ENCODE results near the gene ERN2.
A peak's percentile ranks its signal among the peaks of the same experiment; 100 is the strongest.

ERN2 gene

DNA sequence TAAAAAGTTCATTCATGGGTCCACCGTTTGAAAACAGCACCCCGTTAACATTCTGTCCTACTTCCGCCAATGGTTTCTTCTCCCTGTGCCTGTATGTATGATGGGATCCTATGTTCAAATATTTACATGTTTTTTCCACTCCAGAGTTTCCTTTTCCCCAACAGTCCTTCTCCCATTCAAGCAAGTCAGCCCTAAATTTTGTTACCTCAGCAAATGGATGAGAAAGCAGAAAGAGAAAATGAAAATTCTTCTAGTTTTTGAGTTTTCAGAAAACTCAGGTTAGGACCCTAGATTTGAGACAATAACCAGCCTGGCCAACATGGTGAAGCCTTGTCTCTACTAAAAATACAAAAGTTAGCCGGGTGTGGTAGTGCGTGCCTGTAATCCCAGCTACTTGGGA lies 3.5 kb upstream of the ERN2 start:
- DNase-seq, result no peak

DNA sequence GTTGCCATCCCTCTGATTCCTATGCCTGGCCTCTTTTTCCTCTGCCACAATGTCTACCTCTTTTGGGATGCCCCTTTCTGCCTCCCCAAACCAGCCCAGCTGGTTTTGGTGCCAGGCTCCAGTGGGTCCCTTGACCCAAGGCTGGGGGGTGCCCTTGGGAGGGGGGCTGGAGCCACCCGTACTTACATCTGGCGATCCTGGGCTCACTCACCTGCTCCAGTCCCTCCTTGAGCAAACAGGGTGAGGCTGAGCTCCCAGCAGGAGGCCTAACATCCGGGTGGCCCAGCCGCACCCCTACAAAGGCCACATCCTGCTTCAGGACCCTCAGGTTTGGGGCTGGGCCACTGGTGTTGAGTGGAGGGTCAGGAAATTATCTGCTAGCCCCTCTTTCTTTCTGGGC lies 1.2 kb downstream of the ERN2 start:
- DNase-seq, result no peak

DNA sequence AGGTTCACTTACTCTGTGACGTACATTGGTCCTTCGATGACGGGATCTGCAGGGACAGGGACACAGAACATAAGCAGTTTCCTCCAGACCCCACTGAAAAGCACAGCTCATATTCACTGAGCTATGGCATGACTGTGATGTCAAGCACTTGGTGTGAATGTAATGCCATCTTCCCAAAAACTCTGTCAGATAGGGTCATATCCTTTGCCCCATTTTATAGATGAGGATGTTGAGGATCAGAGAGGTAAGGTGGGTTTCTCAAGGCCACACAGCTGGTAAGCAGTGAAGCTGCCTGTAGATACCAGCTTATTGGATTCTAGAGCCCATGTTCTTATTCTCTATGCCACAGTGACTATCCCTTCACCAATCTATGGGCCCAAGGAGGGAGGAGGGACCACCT lies 2.5 kb downstream of the ERN2 start:
- DNase-seq, result no peak

DNA sequence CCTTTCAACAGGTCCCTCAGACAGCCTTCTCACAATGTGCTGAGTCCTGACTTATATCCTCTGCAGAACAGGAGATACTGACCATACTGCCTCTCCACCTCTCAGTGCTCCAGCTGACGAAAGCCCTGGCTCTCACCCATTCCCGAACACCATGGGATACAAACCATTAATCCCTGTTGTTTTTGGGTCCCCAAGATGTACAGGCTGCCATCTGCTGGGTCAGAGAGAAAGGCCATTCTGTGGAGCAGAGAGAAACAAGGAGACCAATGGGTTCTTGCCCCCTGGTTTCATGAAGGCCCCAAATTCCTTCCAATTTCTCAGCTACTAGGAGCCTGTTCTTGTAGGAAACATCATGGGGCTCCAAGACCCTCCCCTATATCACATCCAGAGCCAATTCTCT lies 3.0 kb downstream of the ERN2 start:
- no peak for DNase-seq

DNA sequence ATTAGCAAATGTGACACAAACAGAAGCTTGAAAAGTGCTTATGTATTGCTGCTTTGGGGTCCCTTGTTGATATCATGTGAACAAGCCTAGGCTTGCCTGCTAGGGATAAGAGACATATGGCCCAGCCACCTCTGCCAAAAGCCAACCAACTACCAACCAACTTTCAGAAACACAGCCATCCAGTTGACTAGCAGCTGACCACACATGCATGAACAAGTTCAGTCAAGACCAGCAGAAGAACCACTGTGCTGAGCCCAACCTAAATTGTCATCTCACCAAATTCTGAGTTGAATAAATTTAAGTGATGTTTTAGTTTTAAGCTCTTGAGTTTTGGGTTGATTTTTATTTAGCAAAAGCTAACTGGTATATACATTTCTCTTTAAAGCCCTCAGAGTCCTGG lies 3.5 kb downstream of the ERN2 start:
- DNase-seq, result no peak

DNA sequence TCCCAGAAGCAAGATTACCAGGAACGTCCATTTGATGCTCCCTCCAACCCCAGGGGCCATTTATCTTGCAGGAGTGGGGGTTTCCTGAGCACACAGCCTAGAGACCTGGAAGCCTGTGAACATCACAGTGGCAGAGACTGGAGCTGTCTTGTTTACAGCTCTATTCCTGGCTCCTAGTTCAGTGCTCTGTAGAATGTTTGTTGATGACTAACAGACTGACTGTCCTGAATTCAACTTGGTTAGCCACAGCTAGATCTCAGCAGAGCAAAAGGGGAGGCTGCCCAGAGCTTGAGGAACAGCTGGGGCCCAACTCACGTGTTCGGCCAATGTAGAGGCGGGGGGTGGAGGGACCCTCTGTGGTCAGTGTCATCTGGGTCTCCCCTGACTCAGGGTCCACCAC lies 6.6 kb downstream of the ERN2 start:
- no peak for DNase-seq

DNA sequence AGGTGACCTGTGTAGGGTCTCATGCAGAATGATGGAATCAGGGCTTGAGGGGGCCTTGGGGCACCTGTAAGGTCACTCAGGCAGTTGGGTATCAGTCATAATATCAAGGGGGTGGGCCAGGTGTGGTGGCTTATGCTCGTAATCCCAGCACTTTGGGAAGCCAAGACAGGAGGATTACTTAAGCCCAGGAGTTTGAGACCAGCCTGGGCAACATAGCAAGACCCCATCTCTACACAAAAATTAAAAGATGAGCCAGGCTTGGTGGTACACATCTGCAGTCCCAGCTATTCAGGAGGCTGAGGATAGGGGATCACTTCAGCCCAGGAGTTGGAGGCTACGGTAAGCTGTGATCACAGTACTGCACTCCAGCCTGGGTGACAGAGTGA lies 7.5 kb downstream of the ERN2 start:
- DNase-seq, result no peak

DNA sequence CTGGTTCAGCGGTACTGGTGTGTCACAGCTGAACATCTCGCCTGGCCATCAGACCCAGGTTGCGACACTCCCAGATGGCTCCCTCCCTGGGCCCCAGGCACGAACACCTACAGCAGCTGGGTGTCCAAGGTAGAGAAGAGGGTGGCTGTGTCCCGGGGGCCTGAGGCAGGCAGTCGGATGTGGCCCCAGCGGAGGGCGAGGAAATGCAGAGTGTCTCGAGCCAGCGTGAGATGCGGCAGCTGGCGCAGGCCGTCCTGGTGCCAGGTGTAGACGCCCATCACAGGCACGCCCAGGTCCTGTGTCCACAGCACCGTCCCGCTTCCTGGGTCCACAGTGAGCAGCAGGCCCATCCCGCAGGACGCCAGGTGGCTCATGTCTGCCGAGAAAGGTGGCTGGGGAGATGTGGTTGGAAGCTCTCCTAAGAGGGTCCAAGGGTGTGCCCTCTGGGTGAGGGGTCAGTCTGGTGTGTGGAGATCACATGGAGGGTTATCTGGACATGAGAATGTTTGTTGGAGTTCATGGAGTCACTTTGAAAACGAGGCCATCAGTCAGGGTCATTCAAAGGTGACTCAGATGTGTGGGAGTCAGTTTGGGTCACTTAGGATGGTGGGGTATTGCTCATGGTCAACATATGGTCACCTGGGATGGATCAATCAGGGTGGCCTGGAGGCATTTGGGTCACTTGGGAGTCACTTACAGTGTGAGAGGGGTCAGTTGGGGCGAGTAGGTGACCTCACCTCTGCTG lies 8.1 kb downstream of the ERN2 start:
- DNase-seq, result no peak

DNA sequence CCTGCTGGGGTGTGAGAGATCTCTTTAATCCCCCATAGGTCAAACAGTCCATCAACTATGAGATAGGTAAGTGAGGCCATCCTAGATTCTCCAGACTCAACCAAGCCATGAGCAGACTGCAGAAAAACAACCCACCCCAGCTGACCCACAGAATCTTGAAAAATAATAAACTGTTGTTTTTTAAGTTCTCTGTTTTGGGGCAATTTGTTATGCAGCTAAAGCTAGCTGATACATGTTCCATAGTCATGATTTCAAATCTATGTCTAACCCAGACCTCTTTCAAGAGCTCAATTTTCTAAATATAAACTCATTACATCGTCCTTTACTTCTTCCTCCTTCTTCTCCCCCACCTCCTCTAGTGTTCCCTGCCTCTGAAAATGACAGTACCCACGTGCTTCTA lies 10.1 kb downstream of the ERN2 start:
- no peak for DNase-seq

DNA sequence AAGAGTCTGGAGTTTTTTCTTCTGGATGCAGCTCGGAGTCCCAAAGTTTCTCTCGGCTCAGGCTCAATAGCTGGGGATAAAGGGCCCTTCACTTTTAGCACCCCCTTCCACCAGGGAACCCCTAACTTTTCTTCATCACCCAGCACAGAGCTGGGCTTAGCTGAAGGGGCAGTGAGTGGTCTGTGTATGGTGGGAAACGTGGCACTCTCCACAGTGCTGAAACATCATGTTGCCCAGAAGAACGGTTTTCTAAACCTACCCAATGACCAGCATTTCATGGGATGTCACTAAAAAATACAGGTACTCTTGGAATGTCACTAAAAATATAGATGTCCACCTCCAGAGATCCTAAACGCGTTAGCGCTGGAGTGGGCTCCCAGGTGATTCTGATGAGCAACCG lies 12.0 kb downstream of the ERN2 start:
- no peak for DNase-seq

DNA sequence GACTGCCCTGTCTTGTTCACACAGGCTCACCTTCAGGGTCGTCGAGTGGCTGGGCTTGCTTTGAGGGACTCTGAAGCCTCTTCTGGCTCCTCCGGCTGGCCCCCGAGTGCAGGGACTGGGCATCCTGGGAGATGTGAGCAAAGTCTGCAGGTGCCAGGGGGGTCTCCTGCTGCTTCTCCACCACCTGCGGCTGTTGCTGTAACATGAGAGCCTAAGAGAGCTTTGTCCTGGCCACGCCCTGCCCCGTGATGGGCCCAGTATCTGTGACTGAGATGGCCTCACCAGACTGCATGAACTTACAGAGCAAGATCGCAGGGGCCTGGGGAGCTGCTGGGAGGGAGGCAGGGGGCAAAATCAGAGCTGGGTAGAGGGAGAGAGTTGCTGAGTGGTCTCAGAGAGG lies 12.5 kb downstream of the ERN2 start:
- DNase-seq, result no peak

DNA sequence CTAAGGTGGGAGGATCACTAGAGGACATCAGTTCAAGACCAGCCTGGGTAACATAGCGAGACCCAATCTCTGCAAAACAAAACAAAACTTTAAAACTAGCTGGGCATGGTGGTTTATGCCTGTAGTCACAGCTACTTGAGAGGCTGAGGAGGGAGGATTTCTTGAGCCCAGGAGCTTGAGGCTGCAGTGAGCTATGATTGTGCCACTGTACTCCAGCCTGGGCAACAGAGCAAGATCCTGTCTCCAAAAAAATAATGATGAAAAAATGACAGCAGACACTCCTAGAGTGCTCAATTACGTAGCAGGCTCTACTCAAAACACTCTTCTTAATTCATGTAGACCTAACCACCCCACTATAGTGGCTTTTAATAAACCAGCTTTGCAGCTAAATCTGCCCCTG lies 12.9 kb downstream of the ERN2 start:
- no peak for DNase-seq

DNA sequence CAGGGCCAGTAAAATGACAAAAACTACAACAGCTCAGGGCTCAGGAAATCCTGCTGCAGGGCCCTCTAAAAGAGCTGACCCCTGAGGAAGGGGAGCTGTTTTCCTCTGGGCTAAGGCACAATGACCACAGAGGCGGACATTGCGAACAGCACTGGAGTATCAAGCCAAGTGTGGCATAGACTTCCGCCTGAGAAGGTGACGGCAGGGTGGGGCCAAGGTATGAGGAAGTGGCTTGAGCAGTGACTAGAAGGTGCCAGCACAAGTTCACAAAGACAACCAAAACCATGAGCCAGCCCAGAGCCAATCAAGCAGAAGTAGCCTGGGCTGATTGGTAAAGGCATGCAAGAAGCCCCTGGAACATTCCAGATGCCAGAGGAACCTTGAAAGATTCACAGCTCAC lies 13.9 kb downstream of the ERN2 start:
- DNase-seq, result no peak

DNA sequence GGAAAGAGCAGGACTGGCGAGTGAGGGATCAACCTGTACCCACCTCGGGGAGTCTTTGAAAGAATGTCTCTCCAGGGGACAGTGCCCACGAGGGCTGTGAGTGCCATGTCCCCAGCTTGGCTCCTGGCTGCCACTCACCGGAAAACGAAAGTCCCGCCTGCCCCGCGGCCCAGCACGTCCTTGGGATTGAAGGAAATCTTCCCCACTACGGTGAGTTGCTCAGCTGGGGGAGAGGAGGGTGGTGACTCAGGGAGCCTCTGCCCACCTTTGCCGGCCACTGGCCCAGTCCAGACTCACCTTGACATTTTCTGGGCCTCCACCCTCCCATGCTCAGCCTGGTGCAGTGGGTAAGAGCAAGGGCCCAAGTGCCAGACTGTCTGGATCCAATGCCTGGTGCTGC lies 17.3 kb downstream of the ERN2 start:
- DNase-seq, result no peak

DNA sequence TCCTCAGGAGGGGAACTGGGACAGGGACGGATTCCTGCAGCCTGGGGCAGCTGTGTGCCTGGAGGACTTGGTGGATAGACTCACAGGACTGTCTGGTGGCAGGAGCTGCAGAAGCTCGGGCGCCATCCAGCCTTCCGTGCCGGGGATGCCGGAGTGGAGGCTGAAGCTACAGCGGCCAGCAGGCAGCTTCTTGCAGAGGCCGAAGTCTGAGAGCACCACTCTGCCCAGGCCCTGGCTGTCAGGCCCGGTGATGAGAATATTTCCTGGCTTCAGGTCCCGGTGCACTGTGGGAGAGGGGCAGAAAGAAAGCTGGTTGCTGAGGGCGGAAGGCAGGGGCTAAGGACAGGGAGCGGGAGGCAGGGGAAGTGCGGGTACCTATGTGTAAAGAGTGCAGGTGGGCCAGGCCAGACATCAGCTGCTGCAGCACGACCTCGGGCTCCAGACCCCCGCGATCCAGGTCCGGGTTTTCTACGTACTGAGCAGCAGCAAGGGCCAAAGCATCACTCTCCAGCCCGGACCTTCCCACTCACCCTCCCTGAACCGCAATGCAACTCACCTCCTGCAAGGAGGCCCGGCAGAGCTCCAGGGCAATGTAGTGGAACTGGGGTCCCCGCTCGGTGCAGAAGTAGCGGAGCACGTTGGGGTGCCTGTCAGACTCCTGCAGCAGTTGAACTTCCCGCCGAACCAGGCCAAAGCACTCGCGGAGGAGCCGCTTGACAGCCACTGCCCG lies 18.2 kb downstream of the ERN2 start:
- DNase-seq, result peak; percentile 3 to 16

DNA sequence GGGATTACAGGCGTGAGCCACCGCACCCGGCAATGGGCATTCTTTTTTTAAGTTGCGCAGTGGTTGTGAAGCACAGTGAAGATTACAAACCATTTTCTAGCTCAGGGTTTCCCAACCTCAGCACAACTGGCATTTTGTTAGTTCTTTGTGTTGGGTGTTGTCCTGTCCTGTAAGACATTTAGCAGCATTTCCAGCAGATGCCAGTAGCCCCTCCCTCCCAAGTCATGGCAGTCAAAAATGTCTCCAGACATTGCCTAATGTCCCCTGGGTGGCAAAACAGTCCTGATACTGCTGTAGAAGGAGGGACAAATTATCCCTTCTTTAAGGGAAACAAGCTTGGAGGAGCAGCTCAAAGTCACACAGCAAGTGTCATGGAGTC lies 18.8 kb downstream of the ERN2 start:
- no peak for DNase-seq

DNA sequence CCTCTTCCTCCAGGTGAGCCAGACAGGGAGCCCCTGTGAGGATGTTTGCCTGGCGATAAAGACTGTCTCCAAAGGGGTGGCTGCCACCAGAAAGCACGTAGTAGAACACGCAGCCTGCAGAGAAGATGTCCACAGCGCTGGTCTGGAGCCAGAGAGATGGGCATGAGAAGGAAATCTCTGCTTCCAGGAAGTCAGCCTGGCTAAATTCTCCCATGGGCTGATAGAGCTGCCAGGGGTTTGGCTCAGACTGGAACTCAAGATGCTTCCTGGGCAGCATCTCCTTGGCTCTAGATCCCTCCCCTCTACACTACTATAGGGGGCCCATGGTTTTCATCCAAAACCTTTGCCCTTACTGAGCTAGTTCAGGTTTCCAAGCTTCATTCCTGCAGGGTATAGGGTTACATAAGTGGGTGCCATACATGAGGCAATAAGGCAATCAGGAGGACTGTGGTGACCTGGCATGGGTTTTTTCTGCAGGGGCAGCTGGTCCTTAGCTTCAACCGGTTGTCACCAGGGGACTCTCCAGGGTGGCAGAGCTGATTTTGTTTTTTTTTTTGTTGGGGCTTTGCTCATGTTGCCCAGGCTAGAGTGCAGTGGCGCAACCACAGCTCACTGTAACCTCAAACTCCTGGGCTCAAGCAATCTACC lies 20.7 kb downstream of the ERN2 start:
- DNase-seq, result no peak

DNA sequence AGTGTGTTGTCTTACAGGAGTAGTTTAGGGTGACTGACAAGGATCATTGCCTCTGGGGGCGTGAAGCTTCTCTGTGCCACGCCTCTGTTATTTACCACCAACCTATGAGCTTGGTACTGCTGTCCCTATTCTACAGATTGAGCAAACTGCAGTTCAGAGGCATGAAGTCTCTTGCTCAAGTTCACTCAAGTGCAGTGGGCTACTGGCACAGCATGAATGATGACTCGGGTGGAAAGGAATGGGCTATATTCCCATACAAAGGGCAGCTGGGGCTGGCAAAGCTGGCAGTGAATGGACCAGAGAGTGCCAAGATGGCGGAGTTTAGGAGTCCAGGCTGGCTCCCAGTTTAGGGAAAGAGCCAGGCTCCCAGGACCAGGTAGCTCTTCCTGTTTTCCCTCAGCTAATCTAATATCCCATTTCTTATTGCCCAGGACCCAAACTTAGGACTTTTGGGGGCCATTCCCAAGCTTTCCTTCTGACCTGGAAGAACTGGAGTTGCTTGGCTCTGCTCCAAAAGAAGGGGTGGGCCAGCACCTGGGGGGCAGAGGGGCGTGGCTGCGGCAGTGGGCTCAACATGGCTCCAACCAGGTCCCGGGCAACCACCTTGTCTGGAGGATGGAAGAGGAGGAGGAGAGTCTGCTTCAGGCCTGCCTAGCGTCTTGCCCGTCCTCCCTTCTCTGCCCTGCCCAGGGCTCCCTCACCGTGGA lies 21.4 kb downstream of the ERN2 start:
- no peak for DNase-seq

DNA sequence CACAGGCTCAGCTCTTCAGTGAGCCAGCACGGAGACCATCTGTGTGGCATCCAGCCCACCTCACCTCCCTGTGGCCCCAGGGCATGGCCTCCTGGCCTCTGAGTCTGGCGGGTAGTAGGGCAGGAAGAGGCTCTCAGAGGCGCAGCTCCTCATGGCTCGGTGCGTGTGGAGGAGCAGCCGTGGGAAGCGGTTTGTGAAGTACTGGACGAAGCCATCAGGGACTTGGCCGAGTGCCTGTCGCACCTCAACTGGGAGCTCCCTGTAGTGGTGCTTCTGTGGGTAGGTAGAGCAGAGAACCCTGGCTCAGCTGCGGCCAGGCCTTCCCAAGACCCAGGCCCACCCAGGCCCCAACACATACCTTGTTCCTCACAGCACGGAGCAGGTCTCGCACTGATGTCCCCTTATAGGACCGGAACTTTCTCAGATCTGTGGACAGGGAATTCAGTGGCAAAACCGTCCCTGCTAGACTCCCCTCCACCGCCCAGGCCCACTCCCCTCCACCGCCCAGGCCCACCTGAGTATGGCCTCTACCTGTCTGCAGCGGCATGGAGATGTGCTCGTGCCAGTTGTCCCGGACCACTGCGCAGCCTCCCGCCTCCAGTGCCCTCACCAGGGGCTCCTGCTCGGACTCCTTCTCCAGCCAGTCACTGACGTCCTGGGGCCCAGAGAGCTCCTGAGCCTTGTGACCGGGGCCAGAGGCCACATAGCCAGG lies 22.1 kb downstream of the ERN2 start:
- DNase-seq, result no peak

DNA sequence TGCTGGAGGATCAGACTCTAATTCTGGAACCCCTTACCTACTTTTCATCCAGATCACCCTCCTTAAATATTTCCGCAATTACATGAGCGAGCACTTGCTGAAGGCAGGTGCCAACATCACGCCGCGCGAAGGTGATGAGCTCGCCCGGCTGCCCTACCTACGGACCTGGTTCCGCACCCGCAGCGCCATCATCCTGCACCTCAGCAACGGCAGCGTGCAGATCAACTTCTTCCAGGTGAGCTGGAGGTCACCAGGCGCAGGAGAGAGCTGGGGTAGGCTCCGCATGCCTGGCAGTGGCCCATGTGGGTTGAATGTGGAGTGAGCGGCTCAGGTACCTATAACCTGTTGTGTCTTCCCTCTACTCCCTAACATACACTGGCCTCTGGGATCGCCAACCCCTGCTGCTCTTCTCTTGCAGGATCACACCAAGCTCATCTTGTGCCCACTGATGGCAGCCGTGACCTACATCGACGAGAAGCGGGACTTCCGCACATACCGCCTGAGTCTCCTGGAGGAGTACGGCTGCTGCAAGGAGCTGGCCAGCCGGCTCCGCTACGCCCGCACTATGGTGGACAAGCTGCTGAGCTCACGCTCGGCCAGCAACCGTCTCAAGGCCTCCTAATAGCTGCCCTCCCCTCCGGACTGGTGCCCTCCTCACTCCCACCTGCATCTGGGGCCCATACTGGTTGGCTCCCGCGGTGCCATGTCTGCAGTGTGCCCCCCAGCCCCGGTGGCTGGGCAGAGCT lies 23.4 kb downstream of the ERN2 start:
- DNase-seq, result no peak

DNA sequence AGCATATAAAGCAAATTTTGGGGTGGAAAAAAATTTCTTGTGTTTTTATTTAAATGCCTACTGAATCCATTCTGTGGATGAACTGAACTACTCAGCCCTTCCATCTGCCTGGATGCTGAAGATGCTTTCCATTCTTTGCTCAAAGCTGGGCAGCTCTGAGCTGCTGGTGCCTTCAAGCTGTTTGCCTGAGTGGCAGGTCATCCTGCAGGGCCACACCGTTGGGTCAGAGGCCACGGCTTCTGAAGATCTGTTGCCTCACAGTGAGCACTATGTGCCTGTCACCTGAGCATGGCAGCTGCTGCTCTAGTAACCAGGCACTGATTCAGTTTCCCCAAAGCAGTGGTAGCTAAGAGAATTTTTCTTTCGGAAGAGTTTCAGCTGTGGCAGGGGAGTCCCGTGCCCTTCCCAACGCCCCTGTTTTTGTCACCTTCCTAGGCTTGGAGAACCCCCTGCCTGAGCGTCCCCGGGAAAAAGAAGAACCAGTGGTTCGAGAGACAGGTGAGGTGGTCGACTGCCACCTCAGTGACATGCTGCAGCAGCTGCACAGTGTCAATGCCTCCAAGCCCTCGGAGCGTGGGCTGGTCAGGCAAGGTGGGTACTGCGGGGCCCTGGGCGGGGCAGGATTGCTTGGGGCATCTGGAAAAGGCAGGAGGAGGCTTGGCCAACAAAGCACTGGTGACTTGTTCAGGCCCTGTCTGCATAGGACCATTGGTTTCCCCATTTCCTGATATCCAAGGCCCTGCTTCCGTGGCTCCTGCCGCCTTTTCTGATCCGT lies 25.8 kb downstream of the ERN2 start:
- no peak for DNase-seq

DNA sequence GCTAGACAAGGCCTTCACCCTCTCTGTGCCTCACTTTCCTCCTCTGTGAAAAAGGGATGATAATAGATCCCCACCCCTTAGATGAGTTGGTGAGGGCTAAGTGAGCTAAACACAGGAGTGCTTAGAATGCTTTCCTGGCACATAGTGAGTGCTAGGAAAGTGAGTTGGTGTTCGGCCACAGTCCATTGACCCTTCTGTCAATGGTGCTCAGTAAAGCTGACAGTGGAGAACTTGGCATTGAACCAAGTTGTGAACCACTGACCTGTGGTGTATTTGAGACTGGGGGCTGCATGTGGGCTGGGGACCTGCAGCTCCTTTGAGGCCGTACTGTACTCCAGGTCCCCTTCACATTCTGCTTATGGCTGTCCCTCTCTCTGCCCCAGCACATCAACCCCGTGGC lies 29.5 kb downstream of the ERN2 start:
- no peak for DNase-seq
